Measurements from ENCODE around the gene FNDC10. TPM values are rescaled to one million over a fixed set of nuclear protein-coding genes. Genes with fewer than 3 reads are reported as not detected.

Gene FNDC10
- total RNA-seq, 4 donors from 2014 or later = 10.5 to 18.9 (median 13.3) TPM

GRCh38 chr1:1627829-1628753 lies 28.2 kb upstream of the FNDC10 start:
- intact Hi-C loops (cut with DNase I; ENCODE audit: low total_unique reads) = no loop called here
- 72 to 78% methylated on average over 38 to 52 of the region's 53 CpGs for WGBS, 2 donors
- no peak for TF ChIP-seq CTCF (IDR thresholded peaks at IDR 0.05)
- no peak overlapping the region for H3K4me3 ChIP-seq (ENCODE audit: low read depth, poor library complexity, severe bottlenecking)
- DNase-seq (ENCODE audit: low spot score in 2 of 2) = peak in 1 of 2 donors; percentile 87

GRCh38 chr1:1627261-1627828 lies 27.4 kb upstream of the FNDC10 start:
- no peak overlapping the region for H3K4me3 ChIP-seq (ENCODE audit: low read depth, poor library complexity, severe bottlenecking)
- 66% methylated on average over 10 of the region's 37 CpGs; no CpG with 5 or more reads in 1 of the 2 donors for whole genome bisulfite sequencing, 2 donors
- intact Hi-C loops (cut with DNase I; ENCODE audit: low total_unique reads) = no loop called here
- DNase-seq (ENCODE audit: low spot score in 2 of 2) = no peak
- no peak for TF ChIP-seq CTCF (IDR thresholded peaks at IDR 0.05)
- TF ChIP-seq POLR2A (IDR thresholded peaks at IDR 0.05) = no peak

GRCh38 chr1:1626207-1627141 lies 26.5 kb upstream of the FNDC10 start:
- TF ChIP-seq POLR2A (IDR thresholded peaks at IDR 0.05) = no peak
- no peak for TF ChIP-seq CTCF (IDR thresholded peaks at IDR 0.05)
- no peak overlapping the region for H3K4me3 ChIP-seq (ENCODE audit: low read depth, poor library complexity, severe bottlenecking)
- DNase-seq (ENCODE audit: low spot score in 2 of 2) = no peak
- intact Hi-C loops (cut with DNase I; ENCODE audit: low total_unique reads) = no loop called here
- WGBS, 2 donors = 90 to 96% methylated on average over 31 to 37 of the region's 48 CpGs

- no peak for DNase-seq (ENCODE audit: low spot score in 2 of 2)
- WGBS, 2 donors = 88 to 90% methylated on average over 8 of the region's 8 CpGs
- H3K4me3 ChIP-seq (ENCODE audit: low read depth, poor library complexity, severe bottlenecking) = no peak overlapping the region
- intact Hi-C loops (cut with DNase I; ENCODE audit: low total_unique reads) = no loop called here
- no peak for TF ChIP-seq POLR2A (IDR thresholded peaks at IDR 0.05)
- no peak for TF ChIP-seq CTCF (IDR thresholded peaks at IDR 0.05)
These were observed 25.9 kb upstream of the FNDC10 start for GRCh38 chr1:1625824-1626206.

- no peak overlapping the region for H3K4me3 ChIP-seq (ENCODE audit: low read depth, poor library complexity, severe bottlenecking)
- WGBS, 2 donors = 87 to 91% methylated on average over 27 to 28 of the region's 28 CpGs
- intact Hi-C loops (cut with DNase I; ENCODE audit: low total_unique reads) = no loop called here
- TF ChIP-seq CTCF (IDR thresholded peaks at IDR 0.05) (no peak), POLR2A (IDR thresholded peaks at IDR 0.05) (no peak)
- DNase-seq (ENCODE audit: low spot score in 2 of 2) = no peak
These were observed 25.5 kb upstream of the FNDC10 start for GRCh38 chr1:1625404-1625775.
